GM23338 (cell line): ENCODE data around the gene SLC43A2. TPM values are rescaled to one million over a fixed set of nuclear protein-coding genes. Genes with fewer than 3 reads are reported as not detected.
"Not testable (repeated sequence)": the region's sequence is repeated elsewhere in the genome, so short reads cannot be mapped to it uniquely, and the experiment has no call there.

ENCODE experiments used
- ATAC-seq: fragments of 200-7000 bp; cut with Tn5 transposase; 3 replicates; pipeline ENCODE4 v1.9.1; 2020
- DNase-seq: peaks from one replicate; pipeline ENCODE4 v3.0.0-alpha.2; 2015; ENCODE audit warnings: low spot score
- H2AFZ ChIP-seq: fragments of 200-600 bp; sonication (generic); 2 replicates; pipeline ENCODE4 v1.8.0; 2016; ENCODE audit warnings: antibody characterized with exemption, mild to moderate bottlenecking, moderate library complexity
- H3F3A ChIP-seq: fragments of 200-600 bp; sonication (generic); replicated peaks from 2 replicates; pipeline ENCODE4 v1.8.0; 2017; ENCODE audit warnings: antibody characterized with exemption, mixed run types, low read depth
- H3K27ac ChIP-seq: fragments of 200-600 bp; sonication (generic); 2 replicates; pipeline ENCODE4 v1.6.1; 2016; ENCODE audit warnings: low read depth
- H3K27me3 ChIP-seq: fragments of 200-600 bp; sonication (generic); 2 replicates; pipeline ENCODE4 v1.8.0; 2016; ENCODE audit warnings: mild to moderate bottlenecking, mixed run types, moderate library complexity; ENCODE audit not compliant: insufficient read depth
- H3K36me3 ChIP-seq: fragments of 200-600 bp; sonication (generic); 2 replicates; pipeline ENCODE4 v1.8.0; 2016; ENCODE audit warnings: mild to moderate bottlenecking; ENCODE audit not compliant: insufficient read depth
- H3K4me1 ChIP-seq: fragments of 200-600 bp; sonication (generic); 2 replicates; pipeline ENCODE4 v1.8.0; 2016; ENCODE audit warnings: mild to moderate bottlenecking, moderate library complexity; ENCODE audit not compliant: insufficient read depth
- H3K4me2 ChIP-seq: fragments of 200-600 bp; sonication (generic); 2 replicates; pipeline ENCODE4 v1.7.1; 2017; ENCODE audit warnings: mixed run types
- H3K4me3 ChIP-seq: fragments of 200-600 bp; sonication (generic); 2 replicates; pipeline ENCODE4 v1.6.1; 2016; ENCODE audit warnings: mixed run types
- H3K79me2 ChIP-seq: fragments of 200-600 bp; sonication (generic); replicated peaks from 2 replicates; pipeline ENCODE4 v1.8.0; 2017; ENCODE audit warnings: mild to moderate bottlenecking; ENCODE audit not compliant: insufficient read depth
- H3K9me2 ChIP-seq: fragments of 200-600 bp; sonication (generic); 2 replicates; pipeline ENCODE4 v1.8.0; 2017; ENCODE audit not compliant: insufficient read depth
- H4K20me1 ChIP-seq: fragments of 200-600 bp; sonication (generic); replicated peaks from 2 replicates; pipeline ENCODE4 v1.8.0; 2017; ENCODE audit warnings: mild to moderate bottlenecking; ENCODE audit not compliant: insufficient read depth
- H3K27ac Mint-ChIP-seq: 2 replicates; pipeline ENCODE4 v1.8.0; 2020; ENCODE audit warnings: inconsistent platforms, mild to moderate bottlenecking, moderate library complexity, mixed read lengths
- H3K27me3 Mint-ChIP-seq: 3 replicates; pipeline ENCODE4 v1.8.0; 2022; ENCODE audit warnings: low read depth, mild to moderate bottlenecking, moderate library complexity, mixed read lengths, inconsistent platforms; ENCODE audit not compliant: insufficient read depth, poor library complexity
- H3K36me3 Mint-ChIP-seq: 3 replicates; pipeline ENCODE4 v1.8.0; 2021; ENCODE audit warnings: low read depth, mild to moderate bottlenecking, inconsistent platforms, moderate library complexity, mixed read lengths
- H3K4me1 Mint-ChIP-seq: 3 replicates; pipeline ENCODE4 v1.8.0; 2020; ENCODE audit warnings: mild to moderate bottlenecking, inconsistent platforms, mixed read lengths
- H3K4me3 Mint-ChIP-seq: 3 replicates; pipeline ENCODE4 v1.8.0; 2021; ENCODE audit warnings: moderate library complexity, mild to moderate bottlenecking, inconsistent platforms, mixed read lengths
- H3K9me3 Mint-ChIP-seq: 3 replicates; pipeline ENCODE4 v1.8.0; 2020; ENCODE audit warnings: moderate library complexity, mild to moderate bottlenecking, inconsistent platforms, mixed read lengths
- EZH2phosphoT487 ChIP-seq: fragments of 200-600 bp; sonication (generic); IDR thresholded peaks from one replicate; pipeline ENCODE4 v1.8.1; 2018; ENCODE audit warnings: antibody characterized with exemption; ENCODE audit not compliant: unreplicated experiment
- NANOG ChIP-seq: IDR thresholded peaks from 2 replicates; pipeline ENCODE4 v1.6.1; 2016; ENCODE audit warnings: antibody characterized with exemption, borderline replicate concordance
- POLR2AphosphoS5 ChIP-seq: IDR thresholded peaks from 2 replicates; pipeline ENCODE4 v1.6.1; 2016; ENCODE audit warnings: antibody characterized with exemption, low read depth
- ZNF331 ChIP-seq: fragments of 250-450 bp; sonication (Bioruptor Pico); IDR thresholded peaks from 2 replicates; pipeline ENCODE4 v1.5.0; 2020; ENCODE audit warnings: low read depth, mild to moderate bottlenecking, moderate library complexity
- polyA plus RNA-seq: library from polyadenylated mRNA; unstranded; fragments of >200 nt; fragmentation: Nextera tagmentation; extraction: Ambion mirVana; gene quantifications from 2 replicates; pipeline ENCODE4 v1.2.1, GENCODE V29; 2016
- total RNA-seq: library from RNA; depleted of rRNA; stranded (reverse); fragments of >200 nt; shearing (Covaris generic); gene quantifications from 2 replicates; pipeline ENCODE4 v1.2.3, GENCODE V29; 2014
- TF ChIP-seq, protein P1 (sequence below), 2 experiments: fragments of 200-600 bp in 1 of 2; sonication (generic) in 1 of 2; conservative IDR thresholded peaks; 2 replicates each; pipeline versions ENCODE4 v1.5.1 to v1.6.1; 2016 to 2017; ENCODE audit warnings: antibody characterized with exemption in 2 of 2, low read depth in 2 of 2, mild to moderate bottlenecking in 2 of 2, moderate library complexity in 1 of 2
- TF ChIP-seq, protein P2 (sequence below): IDR thresholded peaks from 2 replicates; pipeline ENCODE4 v1.6.1; 2016; ENCODE audit warnings: antibody characterized with exemption
- TF ChIP-seq, protein P3 (sequence below): fragments of 250-450 bp; sonication (Bioruptor Pico); IDR thresholded peaks from 2 replicates; pipeline ENCODE4 v1.5.0; 2020; ENCODE audit warnings: mild to moderate bottlenecking, moderate library complexity

The SLC43A2 gene
- total and polyA plus RNA-seq, 2 experiments from 2014 or later = 2.2 to 9.8 TPM

DNA sequence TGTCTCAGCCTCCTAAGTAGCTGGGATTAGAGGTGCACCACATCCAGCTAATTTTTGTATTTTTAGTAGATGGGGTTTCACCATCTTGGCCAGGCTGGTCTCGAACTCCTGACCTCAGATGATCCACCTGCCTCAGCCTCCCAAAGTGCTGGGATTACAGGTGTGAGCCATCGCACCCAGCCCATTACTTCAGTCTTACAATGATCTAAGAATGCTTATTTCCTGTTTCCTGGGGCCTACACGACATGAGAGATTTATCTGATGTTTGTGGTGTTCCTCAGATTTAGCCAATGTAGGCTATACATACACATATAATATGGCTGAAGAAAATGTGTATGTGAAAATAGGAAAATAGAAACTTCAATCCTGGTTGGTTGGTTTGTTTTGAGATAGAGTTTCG, 101.8 kb downstream of the SLC43A2 start:
- DNase-seq = not testable (repeated sequence)

DNA sequence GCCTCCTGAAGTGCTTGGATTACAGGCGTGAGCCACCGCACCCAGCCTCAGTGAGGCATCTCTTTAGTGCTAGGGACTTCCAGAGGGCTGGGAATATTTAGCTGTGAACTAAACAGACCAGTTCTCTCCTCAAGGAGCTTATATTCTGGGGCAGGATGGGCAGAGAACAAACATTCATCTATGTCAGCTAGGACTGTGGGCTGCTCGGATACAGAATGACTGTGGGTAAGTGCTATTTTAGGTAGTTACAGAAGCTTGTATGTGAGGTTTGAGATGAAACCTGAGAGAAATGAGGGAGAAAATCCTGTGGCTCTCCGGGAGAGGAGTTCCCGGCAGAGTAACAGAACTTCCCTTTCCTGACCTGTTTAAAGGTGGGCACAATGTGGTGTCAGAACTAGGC, 106.0 kb downstream of the SLC43A2 start:
- Mint-ChIP-seq H3K9me3 (no peaks in the 10 kb centered on the region), H3K36me3 (peaks cover 13% of the 10 kb centered on the region), H3K4me3 (no peak overlapping the region), H3K4me1 (peaks cover under 1% of the 10 kb centered on the region; the same call in 1 of the 3 replicates), H3K27me3 (peaks cover 4% of the 10 kb centered on the region), H3K27ac (no peak overlapping the region)
- DNase-seq = no peak
- Histone ChIP-seq H3K27ac (no peak overlapping the region), H3F3A (peaks cover 7% of the 10 kb centered on the region; the same call in 1 of the 2 replicates), H3K79me2 (peaks cover 3% of the 10 kb centered on the region; the same call in 1 of the 2 replicates), H4K20me1 (peaks cover 7% of the 10 kb centered on the region), H3K36me3 (peaks cover 3% of the 10 kb centered on the region; the same call in 1 of the 2 replicates), H3K4me2 (no peak overlapping the region), H2AFZ (no peak overlapping the region), H3K4me1 (peaks cover under 1% of the 10 kb centered on the region; the same call in 1 of the 2 replicates), H3K4me3 (no peak overlapping the region), H3K27me3 (no peaks in the 10 kb centered on the region), H3K9me2 (no peaks in the 10 kb centered on the region)
- ATAC-seq = no peak
- TF ChIP-seq ZNF331 (CRISPR knock-in tag) = no peak
- TF ChIP-seq NANOG = no peak
- TF ChIP-seq, protein P1, sequence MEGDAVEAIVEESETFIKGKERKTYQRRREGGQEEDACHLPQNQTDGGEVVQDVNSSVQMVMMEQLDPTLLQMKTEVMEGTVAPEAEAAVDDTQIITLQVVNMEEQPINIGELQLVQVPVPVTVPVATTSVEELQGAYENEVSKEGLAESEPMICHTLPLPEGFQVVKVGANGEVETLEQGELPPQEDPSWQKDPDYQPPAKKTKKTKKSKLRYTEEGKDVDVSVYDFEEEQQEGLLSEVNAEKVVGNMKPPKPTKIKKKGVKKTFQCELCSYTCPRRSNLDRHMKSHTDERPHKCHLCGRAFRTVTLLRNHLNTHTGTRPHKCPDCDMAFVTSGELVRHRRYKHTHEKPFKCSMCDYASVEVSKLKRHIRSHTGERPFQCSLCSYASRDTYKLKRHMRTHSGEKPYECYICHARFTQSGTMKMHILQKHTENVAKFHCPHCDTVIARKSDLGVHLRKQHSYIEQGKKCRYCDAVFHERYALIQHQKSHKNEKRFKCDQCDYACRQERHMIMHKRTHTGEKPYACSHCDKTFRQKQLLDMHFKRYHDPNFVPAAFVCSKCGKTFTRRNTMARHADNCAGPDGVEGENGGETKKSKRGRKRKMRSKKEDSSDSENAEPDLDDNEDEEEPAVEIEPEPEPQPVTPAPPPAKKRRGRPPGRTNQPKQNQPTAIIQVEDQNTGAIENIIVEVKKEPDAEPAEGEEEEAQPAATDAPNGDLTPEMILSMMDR (conservative IDR thresholded peaks at IDR 0.05; ENCODE audit: low read depth in 2 of 2) = no peak
- TF ChIP-seq, protein P2, sequence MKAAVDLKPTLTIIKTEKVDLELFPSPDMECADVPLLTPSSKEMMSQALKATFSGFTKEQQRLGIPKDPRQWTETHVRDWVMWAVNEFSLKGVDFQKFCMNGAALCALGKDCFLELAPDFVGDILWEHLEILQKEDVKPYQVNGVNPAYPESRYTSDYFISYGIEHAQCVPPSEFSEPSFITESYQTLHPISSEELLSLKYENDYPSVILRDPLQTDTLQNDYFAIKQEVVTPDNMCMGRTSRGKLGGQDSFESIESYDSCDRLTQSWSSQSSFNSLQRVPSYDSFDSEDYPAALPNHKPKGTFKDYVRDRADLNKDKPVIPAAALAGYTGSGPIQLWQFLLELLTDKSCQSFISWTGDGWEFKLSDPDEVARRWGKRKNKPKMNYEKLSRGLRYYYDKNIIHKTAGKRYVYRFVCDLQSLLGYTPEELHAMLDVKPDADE = no peak
- no peak for TF ChIP-seq POLR2AphosphoS5
- no peak for TF ChIP-seq EZH2phosphoT487
- TF ChIP-seq, protein P3, sequence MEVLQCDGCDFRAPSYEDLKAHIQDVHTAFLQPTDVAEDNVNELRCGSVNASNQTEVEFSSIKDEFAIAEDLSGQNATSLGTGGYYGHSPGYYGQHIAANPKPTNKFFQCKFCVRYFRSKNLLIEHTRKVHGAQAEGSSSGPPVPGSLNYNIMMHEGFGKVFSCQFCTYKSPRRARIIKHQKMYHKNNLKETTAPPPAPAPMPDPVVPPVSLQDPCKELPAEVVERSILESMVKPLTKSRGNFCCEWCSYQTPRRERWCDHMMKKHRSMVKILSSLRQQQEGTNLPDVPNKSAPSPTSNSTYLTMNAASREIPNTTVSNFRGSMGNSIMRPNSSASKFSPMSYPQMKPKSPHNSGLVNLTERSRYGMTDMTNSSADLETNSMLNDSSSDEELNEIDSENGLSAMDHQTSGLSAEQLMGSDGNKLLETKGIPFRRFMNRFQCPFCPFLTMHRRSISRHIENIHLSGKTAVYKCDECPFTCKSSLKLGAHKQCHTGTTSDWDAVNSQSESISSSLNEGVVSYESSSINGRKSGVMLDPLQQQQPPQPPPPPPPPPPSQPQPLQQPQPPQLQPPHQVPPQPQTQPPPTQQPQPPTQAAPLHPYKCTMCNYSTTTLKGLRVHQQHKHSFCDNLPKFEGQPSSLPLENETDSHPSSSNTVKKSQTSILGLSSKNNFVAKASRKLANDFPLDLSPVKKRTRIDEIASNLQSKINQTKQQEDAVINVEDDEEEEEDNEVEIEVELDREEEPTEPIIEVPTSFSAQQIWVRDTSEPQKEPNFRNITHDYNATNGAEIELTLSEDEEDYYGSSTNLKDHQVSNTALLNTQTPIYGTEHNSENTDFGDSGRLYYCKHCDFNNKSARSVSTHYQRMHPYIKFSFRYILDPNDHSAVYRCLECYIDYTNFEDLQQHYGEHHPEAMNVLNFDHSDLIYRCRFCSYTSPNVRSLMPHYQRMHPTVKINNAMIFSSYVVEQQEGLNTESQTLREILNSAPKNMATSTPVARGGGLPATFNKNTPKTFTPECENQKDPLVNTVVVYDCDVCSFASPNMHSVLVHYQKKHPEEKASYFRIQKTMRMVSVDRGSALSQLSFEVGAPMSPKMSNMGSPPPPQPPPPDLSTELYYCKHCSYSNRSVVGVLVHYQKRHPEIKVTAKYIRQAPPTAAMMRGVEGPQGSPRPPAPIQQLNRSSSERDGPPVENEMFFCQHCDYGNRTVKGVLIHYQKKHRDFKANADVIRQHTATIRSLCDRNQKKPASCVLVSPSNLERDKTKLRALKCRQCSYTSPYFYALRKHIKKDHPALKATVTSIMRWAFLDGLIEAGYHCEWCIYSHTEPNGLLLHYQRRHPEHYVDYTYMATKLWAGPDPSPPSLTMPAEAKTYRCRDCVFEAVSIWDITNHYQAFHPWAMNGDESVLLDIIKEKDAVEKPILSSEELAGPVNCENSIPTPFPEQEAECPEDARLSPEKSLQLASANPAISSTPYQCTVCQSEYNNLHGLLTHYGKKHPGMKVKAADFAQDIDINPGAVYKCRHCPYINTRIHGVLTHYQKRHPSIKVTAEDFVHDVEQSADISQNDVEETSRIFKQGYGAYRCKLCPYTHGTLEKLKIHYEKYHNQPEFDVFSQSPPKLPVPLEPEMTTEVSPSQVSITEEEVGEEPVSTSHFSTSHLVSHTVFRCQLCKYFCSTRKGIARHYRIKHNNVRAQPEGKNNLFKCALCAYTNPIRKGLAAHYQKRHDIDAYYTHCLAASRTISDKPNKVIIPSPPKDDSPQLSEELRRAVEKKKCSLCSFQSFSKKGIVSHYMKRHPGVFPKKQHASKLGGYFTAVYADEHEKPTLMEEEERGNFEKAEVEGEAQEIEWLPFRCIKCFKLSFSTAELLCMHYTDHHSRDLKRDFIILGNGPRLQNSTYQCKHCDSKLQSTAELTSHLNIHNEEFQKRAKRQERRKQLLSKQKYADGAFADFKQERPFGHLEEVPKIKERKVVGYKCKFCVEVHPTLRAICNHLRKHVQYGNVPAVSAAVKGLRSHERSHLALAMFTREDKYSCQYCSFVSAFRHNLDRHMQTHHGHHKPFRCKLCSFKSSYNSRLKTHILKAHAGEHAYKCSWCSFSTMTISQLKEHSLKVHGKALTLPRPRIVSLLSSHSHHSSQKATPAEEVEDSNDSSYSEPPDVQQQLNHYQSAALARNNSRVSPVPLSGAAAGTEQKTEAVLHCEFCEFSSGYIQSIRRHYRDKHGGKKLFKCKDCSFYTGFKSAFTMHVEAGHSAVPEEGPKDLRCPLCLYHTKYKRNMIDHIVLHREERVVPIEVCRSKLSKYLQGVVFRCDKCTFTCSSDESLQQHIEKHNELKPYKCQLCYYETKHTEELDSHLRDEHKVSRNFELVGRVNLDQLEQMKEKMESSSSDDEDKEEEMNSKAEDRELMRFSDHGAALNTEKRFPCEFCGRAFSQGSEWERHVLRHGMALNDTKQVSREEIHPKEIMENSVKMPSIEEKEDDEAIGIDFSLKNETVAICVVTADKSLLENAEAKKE (CRISPR knock-in tag) = no peak

More for the DNA sequence above, 101.8 kb downstream of the SLC43A2 start:
- H3K79me2 ChIP-seq, H2AFZ ChIP-seq, H3K27me3 Mint-ChIP-seq, H3K27me3 ChIP-seq, H3K27ac Mint-ChIP-seq, H4K20me1 ChIP-seq, H3K4me3 ChIP-seq, H3K4me2 ChIP-seq, ATAC-seq, H3K4me1 ChIP-seq, H3K27ac ChIP-seq, H3F3A ChIP-seq, H3K36me3 ChIP-seq, H3K9me2 ChIP-seq, H3K4me1 Mint-ChIP-seq, H3K9me3 Mint-ChIP-seq, H3K4me3 Mint-ChIP-seq: not testable (repeated sequence)
- peaks cover 26% of the 10 kb centered on the region for H3K36me3 Mint-ChIP-seq
